ENCODE measurements around the gene BAZ1B.
"Not testable (repeated sequence)": the region's sequence is repeated elsewhere in the genome, so short reads cannot be mapped to it uniquely, and the experiment has no call there.

BAZ1B gene

GRCh38 chr7:73478549-73478948 lies 43.5 kb downstream of the BAZ1B start:
- no peaks in the 10 kb centered on the region for H3K27me3 ChIP-seq (ENCODE audit: insufficient read depth, low read length, poor library complexity)
- peaks cover 95% of the 10 kb centered on the region for H3K36me3 ChIP-seq (ENCODE audit: insufficient read depth, low read length)
- no peak overlapping the region for H2AFZ ChIP-seq (ENCODE audit: low read depth, low read length)
- H3K4me2 ChIP-seq (ENCODE audit: insufficient read depth, low read length): no peak overlapping the region
- no peak overlapping the region for H3K27ac ChIP-seq (ENCODE audit: low read length)
- ATAC-seq (ENCODE audit: insufficient read depth, low read depth) (no peak), DNase-seq (no peak)
- TF ChIP-seq, protein P1, sequence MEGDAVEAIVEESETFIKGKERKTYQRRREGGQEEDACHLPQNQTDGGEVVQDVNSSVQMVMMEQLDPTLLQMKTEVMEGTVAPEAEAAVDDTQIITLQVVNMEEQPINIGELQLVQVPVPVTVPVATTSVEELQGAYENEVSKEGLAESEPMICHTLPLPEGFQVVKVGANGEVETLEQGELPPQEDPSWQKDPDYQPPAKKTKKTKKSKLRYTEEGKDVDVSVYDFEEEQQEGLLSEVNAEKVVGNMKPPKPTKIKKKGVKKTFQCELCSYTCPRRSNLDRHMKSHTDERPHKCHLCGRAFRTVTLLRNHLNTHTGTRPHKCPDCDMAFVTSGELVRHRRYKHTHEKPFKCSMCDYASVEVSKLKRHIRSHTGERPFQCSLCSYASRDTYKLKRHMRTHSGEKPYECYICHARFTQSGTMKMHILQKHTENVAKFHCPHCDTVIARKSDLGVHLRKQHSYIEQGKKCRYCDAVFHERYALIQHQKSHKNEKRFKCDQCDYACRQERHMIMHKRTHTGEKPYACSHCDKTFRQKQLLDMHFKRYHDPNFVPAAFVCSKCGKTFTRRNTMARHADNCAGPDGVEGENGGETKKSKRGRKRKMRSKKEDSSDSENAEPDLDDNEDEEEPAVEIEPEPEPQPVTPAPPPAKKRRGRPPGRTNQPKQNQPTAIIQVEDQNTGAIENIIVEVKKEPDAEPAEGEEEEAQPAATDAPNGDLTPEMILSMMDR (IDR thresholded peaks at IDR 0.05; ENCODE audit: borderline replicate concordance, extremely low read depth, low read length, poor library complexity, severe bottlenecking): no peak
- no peak for TF ChIP-seq EZH2 (IDR thresholded peaks at IDR 0.05; ENCODE audit: borderline replicate concordance, low read depth, low read length, severe bottlenecking)
- no peaks in the 10 kb centered on the region for H3K4me1 ChIP-seq (ENCODE audit: insufficient read depth, low read length)
- peaks cover 72% of the 10 kb centered on the region for H4K20me1 ChIP-seq (ENCODE audit: insufficient read depth, low read length)
- peaks cover 99% of the 10 kb centered on the region for H3K79me2 ChIP-seq (ENCODE audit: insufficient read depth, low read length)
- no peaks in the 10 kb centered on the region for H3K9me3 ChIP-seq (ENCODE audit: insufficient read depth, low read length, severe bottlenecking)
- no peak overlapping the region for H3K4me3 ChIP-seq (ENCODE audit: low read depth in 1 of 2, low read length in 2 of 2)
- no peak overlapping the region for H3K9ac ChIP-seq (ENCODE audit: low read depth, low read length)

DNA sequence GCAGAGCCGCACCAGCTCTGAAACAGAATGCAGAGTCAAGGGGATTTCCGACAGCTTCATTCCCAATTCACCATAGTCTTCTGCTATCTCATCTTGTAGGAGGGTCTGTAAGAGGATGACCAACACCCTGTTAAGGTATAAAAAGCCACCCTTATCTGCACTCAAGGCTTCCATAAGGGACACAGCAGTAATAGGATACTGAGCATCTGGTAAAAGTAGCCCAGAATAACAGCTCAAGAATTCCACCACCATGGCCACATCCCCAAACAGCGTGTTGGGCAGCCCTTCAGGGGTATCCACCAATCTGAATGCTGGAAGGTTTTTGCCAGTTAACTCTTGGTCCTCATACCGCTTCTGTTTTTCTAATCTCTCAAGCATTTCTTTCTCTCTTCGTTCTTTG lies 44.7 kb downstream of the BAZ1B start:
- Histone ChIP-seq H3K79me2 (ENCODE audit: insufficient read depth, low read length) (peaks cover 96% of the 10 kb centered on the region), H4K20me1 (ENCODE audit: insufficient read depth, low read length) (peaks cover 71% of the 10 kb centered on the region)
- no peak for DNase-seq

DNA sequence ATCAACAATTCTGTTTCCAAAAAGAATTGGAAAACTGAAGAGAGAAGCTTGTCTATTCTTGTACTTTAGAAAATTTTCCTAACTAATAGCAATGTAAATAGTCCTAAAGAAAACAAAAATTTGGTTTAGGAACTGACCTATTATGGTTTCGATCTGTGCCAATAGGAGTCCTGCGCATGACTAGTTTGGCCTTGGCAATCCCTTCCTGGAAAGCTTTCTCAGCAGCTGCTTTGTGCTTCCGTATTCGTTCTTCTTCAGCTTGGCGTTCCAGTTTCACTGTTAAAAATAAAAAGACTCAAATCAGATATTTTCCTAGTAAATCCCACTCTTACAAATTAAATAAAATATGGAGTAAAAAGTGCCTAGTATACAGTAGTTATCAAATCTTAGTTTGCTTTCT lies 51.9 kb downstream of the BAZ1B start:
- H3K27me3 ChIP-seq (ENCODE audit: insufficient read depth, low read length, poor library complexity): no peaks in the 10 kb centered on the region
- H3K36me3 ChIP-seq (ENCODE audit: insufficient read depth, low read length): peaks cover 100% of the 10 kb centered on the region
- H3K27ac ChIP-seq (ENCODE audit: low read length): no peak overlapping the region
- ATAC-seq (ENCODE audit: insufficient read depth, low read depth): no peak
- H3K4me2 ChIP-seq (ENCODE audit: insufficient read depth, low read length): no peak overlapping the region
- H3K4me1 ChIP-seq (ENCODE audit: insufficient read depth, low read length): no peaks in the 10 kb centered on the region
- peaks cover 33% of the 10 kb centered on the region; the same call in 1 of the 2 replicates for H4K20me1 ChIP-seq (ENCODE audit: insufficient read depth, low read length)
- H3K79me2 ChIP-seq (ENCODE audit: insufficient read depth, low read length): peaks cover 49% of the 10 kb centered on the region
- no peak for DNase-seq
- H3K9ac ChIP-seq (ENCODE audit: low read depth, low read length): no peak overlapping the region
- no peak overlapping the region for H2AFZ ChIP-seq (ENCODE audit: low read depth, low read length)
- no peak overlapping the region for H3K4me3 ChIP-seq (ENCODE audit: low read depth in 1 of 2, low read length in 2 of 2)
- no peaks in the 10 kb centered on the region for H3K9me3 ChIP-seq (ENCODE audit: insufficient read depth, low read length, severe bottlenecking)
- TF ChIP-seq, protein P1 (IDR thresholded peaks at IDR 0.05; ENCODE audit: borderline replicate concordance, extremely low read depth, low read length, poor library complexity, severe bottlenecking): no peak
- TF ChIP-seq EZH2 (IDR thresholded peaks at IDR 0.05; ENCODE audit: borderline replicate concordance, low read depth, low read length, severe bottlenecking): no peak

More for the DNA sequence above, 44.7 kb downstream of the BAZ1B start:
- Histone ChIP-seq H3K9me3 (ENCODE audit: insufficient read depth, low read length, severe bottlenecking) (no peaks in the 10 kb centered on the region), H3K27ac (ENCODE audit: low read length) (no peak overlapping the region), H2AFZ (ENCODE audit: low read depth, low read length) (no peak overlapping the region), H3K4me2 (ENCODE audit: insufficient read depth, low read length) (no peak overlapping the region), H3K27me3 (ENCODE audit: insufficient read depth, low read length, poor library complexity) (no peaks in the 10 kb centered on the region), H3K4me1 (ENCODE audit: insufficient read depth, low read length) (no peaks in the 10 kb centered on the region), H3K9ac (ENCODE audit: low read depth, low read length) (no peak overlapping the region), H3K4me3 (ENCODE audit: low read depth in 1 of 2, low read length in 2 of 2) (no peak overlapping the region), H3K36me3 (ENCODE audit: insufficient read depth, low read length) (peaks cover 95% of the 10 kb centered on the region)
- no peak for TF ChIP-seq EZH2 (IDR thresholded peaks at IDR 0.05; ENCODE audit: borderline replicate concordance, low read depth, low read length, severe bottlenecking)
- TF ChIP-seq, protein P1 (IDR thresholded peaks at IDR 0.05; ENCODE audit: borderline replicate concordance, extremely low read depth, low read length, poor library complexity, severe bottlenecking): no peak
- no peak for ATAC-seq (ENCODE audit: insufficient read depth, low read depth)

GRCh38 chr7:73467046-73467445 lies 55.0 kb downstream of the BAZ1B start:
- H3K9me3 ChIP-seq (ENCODE audit: insufficient read depth, low read length, severe bottlenecking); H3K4me3 ChIP-seq (ENCODE audit: low read depth in 1 of 2, low read length in 2 of 2); H3K4me1 ChIP-seq (ENCODE audit: insufficient read depth, low read length); H3K9ac ChIP-seq (ENCODE audit: low read depth, low read length); H3K27ac ChIP-seq (ENCODE audit: low read length); H2AFZ ChIP-seq (ENCODE audit: low read depth, low read length); ATAC-seq (ENCODE audit: insufficient read depth, low read depth); H3K27me3 ChIP-seq (ENCODE audit: insufficient read depth, low read length, poor library complexity); H3K4me2 ChIP-seq (ENCODE audit: insufficient read depth, low read length); DNase-seq: not testable (repeated sequence)
- H3K36me3 ChIP-seq (ENCODE audit: insufficient read depth, low read length): peaks cover 100% of the 10 kb centered on the region
- peaks cover 15% of the 10 kb centered on the region; the same call in 1 of the 2 replicates for H4K20me1 ChIP-seq (ENCODE audit: insufficient read depth, low read length)
- H3K79me2 ChIP-seq (ENCODE audit: insufficient read depth, low read length): peaks cover 23% of the 10 kb centered on the region
